ENCODE results near the gene SLC19A2. TPM values are rescaled to one million over a fixed set of nuclear protein-coding genes. Genes with fewer than 3 reads are reported as not detected.

The SLC19A2 gene
- total RNA-seq, 1 experiment from 2014 or later = 10.1 TPM

DNA sequence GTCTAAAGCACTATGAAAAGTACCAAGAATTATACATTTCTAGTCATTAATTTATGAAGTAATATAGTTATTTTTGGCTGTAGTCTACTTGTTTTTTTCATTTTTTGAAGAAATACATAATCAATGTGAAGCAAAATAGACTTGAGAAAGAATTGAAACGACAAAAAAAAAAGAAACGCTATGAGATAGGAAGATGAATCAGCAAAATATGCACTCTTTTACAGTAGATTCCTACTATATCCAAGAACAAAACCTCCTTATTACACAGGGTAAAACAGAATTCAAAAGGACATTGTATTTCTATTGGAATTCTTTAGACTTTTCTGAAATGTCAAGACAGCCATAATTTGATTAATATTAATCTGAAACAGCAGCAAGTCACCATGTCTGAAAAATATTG is 32.8 kb downstream of the SLC19A2 start:
- intact Hi-C loops (cut with micrococcal nuclease) = no loop called here
- ChIA-PET CTCF (no interaction called here), POLR2A (no interaction called here), RAD21 (ENCODE audit: low non-redundant PET in 1 of 2, low total read pairs in 2 of 2, uncharacterized antibody in 2 of 2, unreplicated experiment in 2 of 2) (no interaction called here)
- Histone ChIP-seq H3K27ac (ENCODE audit: low read depth, low read length) (no peak overlapping the region), H3K9me3 (ENCODE audit: control insufficient read depth in 1 of 2, insufficient read depth in 1 of 2, low read depth in 1 of 2, low read length in 2 of 2) (no peaks in the 10 kb centered on the region), H3K4me1 (ENCODE audit: control insufficient read depth in 1 of 2, insufficient read depth in 2 of 2, low read length in 2 of 2) (no peaks in the 10 kb centered on the region), H3K36me3 (ENCODE audit: control insufficient read depth in 1 of 2, insufficient read depth in 2 of 2, low read length in 2 of 2) (no peaks in the 10 kb centered on the region), H3K9ac (ENCODE audit: low read length) (no peak overlapping the region), H3K79me2 (ENCODE audit: insufficient read depth, low read length) (no peaks in the 10 kb centered on the region), H3K9me2 (ENCODE audit: insufficient read depth) (no peaks in the 10 kb centered on the region), H3K4me3 (replicated peaks in 1 of 2; ENCODE audit: low read depth in 1 of 2, low read length in 2 of 2) (no peak overlapping the region), H3K4me2 (ENCODE audit: low read length) (no peak overlapping the region), H2AFZ (ENCODE audit: low read depth, low read length, poor library complexity, severe bottlenecking) (no peak overlapping the region), H3K27me3 (ENCODE audit: insufficient read depth, low read length) (no peaks in the 10 kb centered on the region), H4K20me1 (ENCODE audit: insufficient read depth) (no peaks in the 10 kb centered on the region)
- ATAC-seq (no peak), DNase-seq (ENCODE audit: low read depth, low spot score) (no peak)
- no peak for TF ChIP-seq POLR2AphosphoS5 (IDR thresholded peaks at IDR 0.05; ENCODE audit: low read depth, low read length)
- TF ChIP-seq ZFX (IDR thresholded peaks at IDR 0.05) = no peak
- TF ChIP-seq, protein P1, sequence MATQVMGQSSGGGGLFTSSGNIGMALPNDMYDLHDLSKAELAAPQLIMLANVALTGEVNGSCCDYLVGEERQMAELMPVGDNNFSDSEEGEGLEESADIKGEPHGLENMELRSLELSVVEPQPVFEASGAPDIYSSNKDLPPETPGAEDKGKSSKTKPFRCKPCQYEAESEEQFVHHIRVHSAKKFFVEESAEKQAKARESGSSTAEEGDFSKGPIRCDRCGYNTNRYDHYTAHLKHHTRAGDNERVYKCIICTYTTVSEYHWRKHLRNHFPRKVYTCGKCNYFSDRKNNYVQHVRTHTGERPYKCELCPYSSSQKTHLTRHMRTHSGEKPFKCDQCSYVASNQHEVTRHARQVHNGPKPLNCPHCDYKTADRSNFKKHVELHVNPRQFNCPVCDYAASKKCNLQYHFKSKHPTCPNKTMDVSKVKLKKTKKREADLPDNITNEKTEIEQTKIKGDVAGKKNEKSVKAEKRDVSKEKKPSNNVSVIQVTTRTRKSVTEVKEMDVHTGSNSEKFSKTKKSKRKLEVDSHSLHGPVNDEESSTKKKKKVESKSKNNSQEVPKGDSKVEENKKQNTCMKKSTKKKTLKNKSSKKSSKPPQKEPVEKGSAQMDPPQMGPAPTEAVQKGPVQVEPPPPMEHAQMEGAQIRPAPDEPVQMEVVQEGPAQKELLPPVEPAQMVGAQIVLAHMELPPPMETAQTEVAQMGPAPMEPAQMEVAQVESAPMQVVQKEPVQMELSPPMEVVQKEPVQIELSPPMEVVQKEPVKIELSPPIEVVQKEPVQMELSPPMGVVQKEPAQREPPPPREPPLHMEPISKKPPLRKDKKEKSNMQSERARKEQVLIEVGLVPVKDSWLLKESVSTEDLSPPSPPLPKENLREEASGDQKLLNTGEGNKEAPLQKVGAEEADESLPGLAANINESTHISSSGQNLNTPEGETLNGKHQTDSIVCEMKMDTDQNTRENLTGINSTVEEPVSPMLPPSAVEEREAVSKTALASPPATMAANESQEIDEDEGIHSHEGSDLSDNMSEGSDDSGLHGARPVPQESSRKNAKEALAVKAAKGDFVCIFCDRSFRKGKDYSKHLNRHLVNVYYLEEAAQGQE (IDR thresholded peaks at IDR 0.05; ENCODE audit: low read depth) = no peak
- no peak for TF ChIP-seq CEBPB (IDR thresholded peaks at IDR 0.05; ENCODE audit: low read depth)
- no peak for TF ChIP-seq TCF7L2 (IDR thresholded peaks at IDR 0.05; ENCODE audit: borderline replicate concordance, extremely low read depth, insufficient read depth, insufficient read length)
- TF ChIP-seq, protein P2, sequence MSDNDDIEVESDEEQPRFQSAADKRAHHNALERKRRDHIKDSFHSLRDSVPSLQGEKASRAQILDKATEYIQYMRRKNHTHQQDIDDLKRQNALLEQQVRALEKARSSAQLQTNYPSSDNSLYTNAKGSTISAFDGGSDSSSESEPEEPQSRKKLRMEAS (IDR thresholded peaks at IDR 0.05) = no peak
- TF ChIP-seq EZH2phosphoT487 (IDR thresholded peaks at IDR 0.05; ENCODE audit: borderline replicate concordance) = no peak
- no peak for TF ChIP-seq FOSL1 (IDR thresholded peaks at IDR 0.05; ENCODE audit: low read depth)
- TF ChIP-seq YY1 (IDR thresholded peaks at IDR 0.05; ENCODE audit: extremely low read depth, insufficient replicate concordance, low read depth, low read length) = no peak
- TF ChIP-seq JUND (IDR thresholded peaks at IDR 0.05) = no peak
- TF ChIP-seq, protein P3, sequence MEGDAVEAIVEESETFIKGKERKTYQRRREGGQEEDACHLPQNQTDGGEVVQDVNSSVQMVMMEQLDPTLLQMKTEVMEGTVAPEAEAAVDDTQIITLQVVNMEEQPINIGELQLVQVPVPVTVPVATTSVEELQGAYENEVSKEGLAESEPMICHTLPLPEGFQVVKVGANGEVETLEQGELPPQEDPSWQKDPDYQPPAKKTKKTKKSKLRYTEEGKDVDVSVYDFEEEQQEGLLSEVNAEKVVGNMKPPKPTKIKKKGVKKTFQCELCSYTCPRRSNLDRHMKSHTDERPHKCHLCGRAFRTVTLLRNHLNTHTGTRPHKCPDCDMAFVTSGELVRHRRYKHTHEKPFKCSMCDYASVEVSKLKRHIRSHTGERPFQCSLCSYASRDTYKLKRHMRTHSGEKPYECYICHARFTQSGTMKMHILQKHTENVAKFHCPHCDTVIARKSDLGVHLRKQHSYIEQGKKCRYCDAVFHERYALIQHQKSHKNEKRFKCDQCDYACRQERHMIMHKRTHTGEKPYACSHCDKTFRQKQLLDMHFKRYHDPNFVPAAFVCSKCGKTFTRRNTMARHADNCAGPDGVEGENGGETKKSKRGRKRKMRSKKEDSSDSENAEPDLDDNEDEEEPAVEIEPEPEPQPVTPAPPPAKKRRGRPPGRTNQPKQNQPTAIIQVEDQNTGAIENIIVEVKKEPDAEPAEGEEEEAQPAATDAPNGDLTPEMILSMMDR (IDR thresholded peaks at IDR 0.05 in 2 of 3, conservative IDR thresholded peaks at IDR 0.05 in 1 of 3; ENCODE audit: borderline replicate concordance in 1 of 3, insufficient read depth in 1 of 3, low read depth in 2 of 3, low read length in 2 of 3) = no peak
- BruUV-seq (replicated peaks) = no TSS peak
